IMR-90 (cell line): ENCODE results near the gene DLL4. TPM values are rescaled to one million over a fixed set of nuclear protein-coding genes. Genes with fewer than 3 reads are reported as not detected.

Source experiments
- ATAC-seq: fragments of 200-7000 bp; cut with Tn5 transposase; 2 replicates; pipeline ENCODE4 v1.9.1; 2020; ENCODE audit warnings: low read depth, mild to moderate bottlenecking, moderate library complexity
- BruUV-seq: library from RNA; stranded (reverse); fragments of 400-500 nt; replicated peaks from 2 replicates; lab custom pipeline; 2021; lab: Mats Ljungman, UMichigan
- CTCF ChIA-PET: fragments of 300-600 bp; formaldehyde crosslinking; extraction: SDS; loops from one replicate; lab custom pipeline; 2021; ENCODE audit warnings: antibody characterized with exemption; lab: Yijun Ruan, JAX
- POLR2A ChIA-PET: fragments of 300-600 bp; sonication (Branson Sonifier 250); formaldehyde crosslinking; loops from one replicate; lab custom pipeline; 2022; ENCODE audit warnings: antibody characterized with exemption; ENCODE audit not compliant: unreplicated experiment; lab: Charles Lee
- DNase-seq: peaks from one replicate; pipeline ENCODE4 v3.0.0; 2013
- H2AFZ ChIP-seq: replicated peaks from 2 replicates; pipeline ENCODE3; 2013; ENCODE audit warnings: low read length, mild to moderate bottlenecking; ENCODE audit not compliant: poor library complexity
- H2AK5ac ChIP-seq: 2 replicates; pipeline ENCODE4 v1.6.1; 2013; ENCODE audit warnings: low read depth, low read length, inconsistent platforms
- H2AK9ac ChIP-seq: replicated peaks from 2 replicates; pipeline ENCODE3; 2013; ENCODE audit warnings: mild to moderate bottlenecking, low read depth, low read length, moderate library complexity; ENCODE audit not compliant: poor library complexity
- H2BK120ac ChIP-seq: 2 replicates; pipeline ENCODE4 v1.6.1; 2013; ENCODE audit warnings: low read depth, low read length, inconsistent platforms
- H2BK15ac ChIP-seq: 3 replicates; pipeline ENCODE4 v1.6.1; 2013; ENCODE audit warnings: low read depth, low read length, inconsistent platforms
- H2BK20ac ChIP-seq: 2 replicates; pipeline ENCODE4 v1.6.1; 2013; ENCODE audit warnings: low read depth, mild to moderate bottlenecking, inconsistent platforms, low read length, moderate library complexity
- H2BK5ac ChIP-seq: 2 replicates; pipeline ENCODE4 v1.6.1; 2013; ENCODE audit warnings: mild to moderate bottlenecking, low read depth, low read length, inconsistent platforms; ENCODE audit not compliant: poor library complexity, severe bottlenecking
- H3K14ac ChIP-seq: replicated peaks from 2 replicates; pipeline ENCODE4 v1.6.1; 2013; ENCODE audit warnings: low read depth, low read length, inconsistent platforms
- H3K18ac ChIP-seq: 2 replicates; pipeline ENCODE4 v1.6.1; 2013; ENCODE audit warnings: low read depth, low read length, control low read depth
- H3K23ac ChIP-seq: 2 replicates; pipeline ENCODE4 v1.6.1; 2013; ENCODE audit warnings: low read depth, low read length, inconsistent platforms
- H3K27ac ChIP-seq: 2 replicates; pipeline ENCODE4 v1.5.1; 2013; ENCODE audit warnings: mild to moderate bottlenecking, control low read depth, low read length; ENCODE audit not compliant: insufficient read depth
- H3K27me3 ChIP-seq: 2 replicates; pipeline ENCODE4 v1.6.1; 2013; ENCODE audit warnings: low read length; ENCODE audit not compliant: control insufficient read depth, insufficient read depth
- H3K36me3 ChIP-seq: 2 replicates; pipeline ENCODE4 v1.6.1; 2013; ENCODE audit warnings: low read length, mixed read lengths; ENCODE audit not compliant: control insufficient read depth, insufficient read depth
- H3K4ac ChIP-seq: 2 replicates; pipeline ENCODE4 v1.6.1; 2013; ENCODE audit warnings: low read depth, low read length, inconsistent platforms
- H3K4me1 ChIP-seq: 2 replicates; pipeline ENCODE4 v1.6.1; 2013; ENCODE audit warnings: low read length, mixed read lengths; ENCODE audit not compliant: control insufficient read depth, insufficient read depth
- H3K4me2 ChIP-seq: 2 replicates; pipeline ENCODE4 v1.6.1; 2013; ENCODE audit warnings: low read depth, mild to moderate bottlenecking, control low read depth, low read length, moderate library complexity
- H3K4me3 ChIP-seq: 2 replicates; pipeline ENCODE4 v1.5.1; 2013; ENCODE audit warnings: low read depth, mild to moderate bottlenecking, control low read depth, low read length, moderate library complexity; ENCODE audit not compliant: insufficient read depth
- H3K56ac ChIP-seq: 2 replicates; pipeline ENCODE4 v1.6.1; 2013; ENCODE audit warnings: low read length, inconsistent platforms; ENCODE audit not compliant: insufficient read depth; ENCODE audit errors: extremely low read depth
- H3K79me1 ChIP-seq, 2 experiments: 2 replicates each; pipeline ENCODE4 v1.6.1; 2013; ENCODE audit warnings: low read length in 2 of 2, inconsistent platforms in 1 of 2, low read depth in 1 of 2
- H3K9ac ChIP-seq: 2 replicates; pipeline ENCODE4 v1.6.1; 2013; ENCODE audit warnings: low read depth, low read length, control low read depth
- H3K9me1 ChIP-seq: 2 replicates; pipeline ENCODE4 v1.6.1; 2013; ENCODE audit warnings: low read length, inconsistent platforms; ENCODE audit not compliant: insufficient read depth
- H3K9me3 ChIP-seq: 2 replicates; pipeline ENCODE4 v1.6.1; 2013; ENCODE audit warnings: low read length; ENCODE audit not compliant: control insufficient read depth, insufficient read depth
- H4K20me1 ChIP-seq: 2 replicates; pipeline ENCODE4 v1.6.1; 2013; ENCODE audit warnings: low read length, inconsistent platforms; ENCODE audit not compliant: insufficient read depth
- H4K5ac ChIP-seq: 2 replicates; pipeline ENCODE4 v1.6.1; 2013; ENCODE audit warnings: mild to moderate bottlenecking, low read depth, low read length, control low read depth
- H4K8ac ChIP-seq, 2 experiments: 2 replicates each; pipeline ENCODE4 v1.6.1; 2013; ENCODE audit warnings: low read depth in 2 of 2, low read length in 2 of 2, control low read depth in 1 of 2, inconsistent platforms in 1 of 2
- H4K91ac ChIP-seq: 2 replicates; pipeline ENCODE4 v1.6.1; 2013; ENCODE audit warnings: low read depth, low read length, inconsistent platforms; ENCODE audit not compliant: insufficient read depth
- BHLHE40 ChIP-seq: fragments of 150-350 bp; IDR thresholded peaks from 2 replicates; pipeline ENCODE4 v1.6.1; 2016; ENCODE audit warnings: mild to moderate bottlenecking, low read depth, low read length
- FOS ChIP-seq: fragments of 150-350 bp; IDR thresholded peaks from 2 replicates; pipeline ENCODE4 v1.6.1; 2016; ENCODE audit warnings: low read depth, low read length
- NFE2L2 ChIP-seq: fragments of 150-350 bp; IDR thresholded peaks from 2 replicates; pipeline ENCODE4 v1.6.1; 2016; ENCODE audit warnings: low read depth, mild to moderate bottlenecking, low read length
- RAD21 ChIP-seq: IDR thresholded peaks from 2 replicates; pipeline ENCODE4 v1.6.1; 2012; ENCODE audit warnings: low read length, improper control_type of control experiment
- RCOR1 ChIP-seq: IDR thresholded peaks from 2 replicates; pipeline ENCODE4 v1.6.1; 2012; ENCODE audit warnings: mild to moderate bottlenecking, low read length, improper control_type of control experiment; ENCODE audit not compliant: insufficient replicate concordance
- RFX5 ChIP-seq: IDR thresholded peaks from 2 replicates; pipeline ENCODE4 v1.8.0; 2012; ENCODE audit warnings: low read depth, mild to moderate bottlenecking, low read length, moderate library complexity
- SMC3 ChIP-seq: fragments of 150-350 bp; IDR thresholded peaks from 2 replicates; pipeline ENCODE4 v1.6.1; 2016; ENCODE audit warnings: low read depth, mild to moderate bottlenecking, antibody characterized with exemption, low read length, moderate library complexity
- WGBS, 2 experiments: methylation state at CpG; one replicate each; pipeline versions ENCODE4 v1.1.5 to v1.1.7; 2013; ENCODE audit warnings: missing lambda C conversion rate in 2 of 2; ENCODE audit not compliant: insufficient read length in 1 of 2; ENCODE audit errors: extremely low coverage in 2 of 2; 5-methylcytosine and 5-hydroxymethylcytosine counted together
- dilution Hi-C: fragments of 300-500 bp; cut with HindIII; formaldehyde crosslinking; loops from one replicate; pipeline ENCODE4 v1.14.3; 2018; ENCODE audit warnings: low sequenced_read_pairs; ENCODE audit not compliant: unreplicated experiment
- in situ Hi-C: fragments of 300-500 bp; cut with MboI; formaldehyde crosslinking; loops from 3 replicates; pipeline ENCODE4 v1.14.3; 2019; ENCODE audit warnings: low sequenced_read_pairs, inconsistent platforms, mixed read lengths
- intact Hi-C: fragments of 100-400 bp; cut with micrococcal nuclease; formaldehyde crosslinking; loops from 2 replicates; pipeline ENCODE4 v1.10.0; 2022
- polyA plus RNA-seq, 3 experiments: library from polyadenylated mRNA; depleted of rRNA; stranded (reverse); fragments of >200 nt; gene quantifications; 2 replicates each; pipeline ENCODE4 v1.2.3, GENCODE V29; 2012; ENCODE audit warnings: low replicate concordance in 1 of 3
- total RNA-seq: library from RNA; depleted of rRNA; stranded (reverse); fragments of >200 nt; gene quantifications from 2 replicates; pipeline ENCODE4 v1.2.3, GENCODE V29; 2012

DLL4 gene
- total and polyA plus RNA-seq, 2 of the 4 experiments (the other 2 are of a cell fraction) = 1.8 to 3.4 TPM

DNA sequence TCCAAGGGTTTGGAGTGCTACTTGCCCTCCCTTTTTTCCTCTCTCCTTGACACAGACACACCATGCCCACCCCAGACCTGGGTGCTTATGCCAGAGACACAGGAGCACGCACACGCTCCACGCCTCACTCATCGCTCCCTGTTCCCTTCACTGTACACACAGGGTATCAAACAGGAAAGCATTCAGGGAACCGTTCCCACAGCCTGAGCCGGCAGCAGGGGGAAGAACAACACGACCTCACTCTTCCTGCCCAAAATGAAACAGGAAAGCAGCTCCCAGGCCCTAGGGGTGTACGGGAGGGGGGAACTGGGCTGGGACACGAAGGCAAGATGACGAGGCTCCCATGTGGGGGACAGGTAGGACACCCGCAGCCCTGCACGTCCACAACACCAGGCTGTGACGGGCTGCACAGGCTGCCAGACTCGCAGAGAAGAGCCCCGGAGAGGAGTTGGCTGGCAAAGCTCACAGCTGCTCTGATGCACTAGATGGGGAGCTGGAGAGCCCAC is 11.2 kb downstream of the DLL4 start (continued):
- TF ChIP-seq RFX5 (no peak), FOS (no peak)

GRCh38 chr15:40941068-40941527 is 12.0 kb downstream of the DLL4 start:
- peak overlapping the region; percentile 78 for H2BK120ac ChIP-seq
- ATAC-seq = no peak
- peak overlapping the region; percentile 96 for H2AK9ac ChIP-seq
- H3K9me1 ChIP-seq = peaks cover 21% of the 10 kb centered on the region
- H2BK5ac ChIP-seq = peak overlapping the region; percentile 72
- ChIA-PET POLR2A (interaction anchor here (0.6 to 1.3 kb wide), 4 partner anchors 12 to 78 kb away, joined by 3 to 6 read pairs (median 3); partner anchors contain the start of gene CHAC1), CTCF (interaction anchor here (0.6 to 3.6 kb wide), 18 partner anchors 11 to 1925 kb away, joined by 3 to 39 read pairs (median 5); partner anchors contain the start of gene CHAC1)
- H2BK15ac ChIP-seq = peak overlapping the region; percentile 90; the same call in 2 of the 3 replicates
- dilution Hi-C loops = no loop called here
- peaks cover 1% of the 10 kb centered on the region; the same call in 1 of the 2 replicates for H4K20me1 ChIP-seq
- H3K4ac ChIP-seq = peak overlapping the region; percentile 87
- H3K23ac ChIP-seq = peak overlapping the region; percentile 75
- H3K9ac ChIP-seq = peak overlapping the region; percentile 59
- no TSS peak for BruUV-seq
- peak overlapping the region; percentile 96 for H2AFZ ChIP-seq
- TF ChIP-seq BHLHE40 (no peak), RCOR1 (no peak), SMC3 (no peak), RAD21 (no peak), NFE2L2 (no peak), FOS (no peak)
- WGBS, 2 experiments = 0% methylated on average over 1 of the region's 7 CpGs; no CpG with 5 or more reads in 1 of the 2 experiments
- H3K18ac ChIP-seq = peak overlapping the region; percentile 10
- no peaks in the 10 kb centered on the region for H3K9me3 ChIP-seq
- H3K4me3 ChIP-seq = peak overlapping the region; percentile 28
- no peaks in the 10 kb centered on the region for H3K27me3 ChIP-seq
- DNase-seq = no peak
- H4K8ac ChIP-seq = peak overlapping the region; percentile 75 to 96
- H4K91ac ChIP-seq = peak overlapping the region; percentile 88
- peak overlapping the region; percentile 19 for H2BK20ac ChIP-seq
- peak overlapping the region; percentile 62; the same call in 1 of the 2 replicates for H3K56ac ChIP-seq
- H3K4me1 ChIP-seq = peaks cover 21% of the 10 kb centered on the region
- in situ Hi-C loops = loop anchor here (5.0 kb wide), 1 partner anchor 81 kb away; no protein-coding TSS in a partner anchor
- intact Hi-C loops = loop anchor here (5.0 kb wide), 1 partner anchor 81 kb away; no protein-coding TSS in a partner anchor
- peaks cover 14 to 41% of the 10 kb centered on the region in 2 experiments; a peak in 3 of 4 replicates for H3K79me1 ChIP-seq
- H3K27ac ChIP-seq = peak overlapping the region; percentile 82
- H3K14ac ChIP-seq = peak overlapping the region; percentile 82
- H3K36me3 ChIP-seq = peaks cover 7% of the 10 kb centered on the region
- H4K5ac ChIP-seq = peak overlapping the region; percentile 75
- peak overlapping the region; percentile 66 for H3K4me2 ChIP-seq
- peak overlapping the region; percentile 84 for H2AK5ac ChIP-seq
